Gastrocnemius medialis (tissue), 4 donors: ENCODE data around the gene TMEM132A.

Experiments
- POLR2A ChIP-seq, 2 donors: fragments of 450-650 bp; IDR thresholded peaks; one replicate each; pipeline ENCODE4 v1.6.1; 2017; ENCODE audit warnings: antibody characterized with exemption in 2 of 2, mild to moderate bottlenecking in 2 of 2, moderate library complexity in 2 of 2
- TF ChIP-seq, protein P1 (sequence below), 5 experiments: fragments of 450-650 bp in 3 of 5; fragments of 200-600 bp in 2 of 5; sonication (generic) in 2 of 5; IDR thresholded peaks in 4 of 5; conservative IDR thresholded peaks in 1 of 5; 1 replicate in 4 of 5; 2 replicates in 1 of 5; pipeline ENCODE4 v1.5.1; 2016 to 2019; ENCODE audit warnings: antibody characterized with exemption in 5 of 5, mild to moderate bottlenecking in 3 of 5, moderate library complexity in 3 of 5

DNA sequence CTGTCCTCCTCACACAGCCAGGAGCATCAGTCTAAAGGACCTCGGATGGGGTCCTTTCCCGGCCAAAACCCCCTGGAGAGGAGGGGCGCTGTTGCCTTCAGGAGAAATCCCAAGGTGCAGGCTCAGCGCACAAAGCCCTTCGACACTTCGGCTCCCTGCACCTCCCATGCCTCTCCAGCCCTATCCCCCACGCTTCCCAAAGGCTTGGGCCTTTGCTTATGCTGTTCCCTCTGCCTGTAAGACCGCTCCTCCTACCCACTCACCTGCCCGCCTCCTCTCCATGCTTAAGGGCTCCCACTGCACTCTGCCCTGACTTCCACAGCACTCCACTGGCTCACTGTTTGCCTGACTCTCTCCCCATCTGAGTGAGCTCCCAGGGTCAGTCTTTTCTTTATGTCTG, 14.2 kb downstream of the TMEM132A start:
- TF ChIP-seq, protein P1, sequence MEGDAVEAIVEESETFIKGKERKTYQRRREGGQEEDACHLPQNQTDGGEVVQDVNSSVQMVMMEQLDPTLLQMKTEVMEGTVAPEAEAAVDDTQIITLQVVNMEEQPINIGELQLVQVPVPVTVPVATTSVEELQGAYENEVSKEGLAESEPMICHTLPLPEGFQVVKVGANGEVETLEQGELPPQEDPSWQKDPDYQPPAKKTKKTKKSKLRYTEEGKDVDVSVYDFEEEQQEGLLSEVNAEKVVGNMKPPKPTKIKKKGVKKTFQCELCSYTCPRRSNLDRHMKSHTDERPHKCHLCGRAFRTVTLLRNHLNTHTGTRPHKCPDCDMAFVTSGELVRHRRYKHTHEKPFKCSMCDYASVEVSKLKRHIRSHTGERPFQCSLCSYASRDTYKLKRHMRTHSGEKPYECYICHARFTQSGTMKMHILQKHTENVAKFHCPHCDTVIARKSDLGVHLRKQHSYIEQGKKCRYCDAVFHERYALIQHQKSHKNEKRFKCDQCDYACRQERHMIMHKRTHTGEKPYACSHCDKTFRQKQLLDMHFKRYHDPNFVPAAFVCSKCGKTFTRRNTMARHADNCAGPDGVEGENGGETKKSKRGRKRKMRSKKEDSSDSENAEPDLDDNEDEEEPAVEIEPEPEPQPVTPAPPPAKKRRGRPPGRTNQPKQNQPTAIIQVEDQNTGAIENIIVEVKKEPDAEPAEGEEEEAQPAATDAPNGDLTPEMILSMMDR (IDR thresholded peaks at IDR 0.05 in 4 of 5, conservative IDR thresholded peaks at IDR 0.05 in 1 of 5), result no peak
- TF ChIP-seq POLR2A (IDR thresholded peaks at IDR 0.05), result no peak
